Uterus (tissue), 2 donors: ENCODE measurements around the gene DAP3.
"Not testable (repeated sequence)": the region's sequence is repeated elsewhere in the genome, so short reads cannot be mapped to it uniquely, and the experiment has no call there.

ENCODE experiments used
- POLR2A ChIP-seq, 2 donors: fragments of 450-650 bp; IDR thresholded peaks; one replicate each; pipeline ENCODE4 v1.6.1; 2016; ENCODE audit warnings: antibody characterized with exemption in 2 of 2, mild to moderate bottlenecking in 1 of 2, moderate library complexity in 1 of 2
- TF ChIP-seq, protein P1 (sequence below), 4 experiments: fragments of 200-600 bp in 2 of 4; fragments of 450-650 bp in 2 of 4; sonication (generic) in 2 of 4; IDR thresholded peaks; one replicate each; pipeline ENCODE4 v1.5.1; 2016 to 2019; ENCODE audit warnings: antibody characterized with exemption in 4 of 4, mild to moderate bottlenecking in 2 of 4, moderate library complexity in 1 of 4

DNA sequence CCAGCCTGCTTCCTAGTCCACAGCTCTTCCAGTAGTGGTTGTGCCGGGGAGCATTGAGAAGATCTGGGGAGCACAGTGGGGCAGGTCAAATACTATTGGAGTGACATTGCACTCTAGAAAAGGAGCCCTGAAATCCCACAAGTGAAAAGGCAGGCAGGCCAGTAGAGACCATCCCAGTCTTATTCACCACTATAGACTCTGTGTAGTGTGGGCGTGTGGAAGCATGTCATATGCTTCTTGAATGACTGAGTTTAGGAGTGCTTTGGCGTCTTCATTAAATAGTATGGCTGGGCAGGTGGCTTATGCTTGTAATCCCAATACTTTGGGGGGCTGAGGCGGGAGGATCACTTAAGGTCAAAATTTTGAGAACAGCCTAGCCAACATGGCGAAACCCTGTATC, 15.5 kb downstream of the DAP3 start:
- TF ChIP-seq, protein P1, sequence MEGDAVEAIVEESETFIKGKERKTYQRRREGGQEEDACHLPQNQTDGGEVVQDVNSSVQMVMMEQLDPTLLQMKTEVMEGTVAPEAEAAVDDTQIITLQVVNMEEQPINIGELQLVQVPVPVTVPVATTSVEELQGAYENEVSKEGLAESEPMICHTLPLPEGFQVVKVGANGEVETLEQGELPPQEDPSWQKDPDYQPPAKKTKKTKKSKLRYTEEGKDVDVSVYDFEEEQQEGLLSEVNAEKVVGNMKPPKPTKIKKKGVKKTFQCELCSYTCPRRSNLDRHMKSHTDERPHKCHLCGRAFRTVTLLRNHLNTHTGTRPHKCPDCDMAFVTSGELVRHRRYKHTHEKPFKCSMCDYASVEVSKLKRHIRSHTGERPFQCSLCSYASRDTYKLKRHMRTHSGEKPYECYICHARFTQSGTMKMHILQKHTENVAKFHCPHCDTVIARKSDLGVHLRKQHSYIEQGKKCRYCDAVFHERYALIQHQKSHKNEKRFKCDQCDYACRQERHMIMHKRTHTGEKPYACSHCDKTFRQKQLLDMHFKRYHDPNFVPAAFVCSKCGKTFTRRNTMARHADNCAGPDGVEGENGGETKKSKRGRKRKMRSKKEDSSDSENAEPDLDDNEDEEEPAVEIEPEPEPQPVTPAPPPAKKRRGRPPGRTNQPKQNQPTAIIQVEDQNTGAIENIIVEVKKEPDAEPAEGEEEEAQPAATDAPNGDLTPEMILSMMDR (IDR thresholded peaks at IDR 0.05): not testable (repeated sequence)
- not testable (repeated sequence) for TF ChIP-seq POLR2A (IDR thresholded peaks at IDR 0.05)
